HG02885 (cell line): Measurements from ENCODE around the gene DYSF.

ENCODE experiments used
- ATAC-seq: cut with Tn5 transposase; IDR thresholded peaks from one replicate; pipeline ENCODE4 v1.9.1; 2021; ENCODE audit warnings: mild to moderate bottlenecking; ENCODE audit not compliant: unreplicated experiment, poor library complexity

The DYSF gene

GRCh38 chr2:71665168-71666093 lies 212.1 kb downstream of the DYSF start:
- no peak for ATAC-seq

GRCh38 chr2:71666094-71666474 lies 212.7 kb downstream of the DYSF start:
- ATAC-seq: no peak

DNA sequence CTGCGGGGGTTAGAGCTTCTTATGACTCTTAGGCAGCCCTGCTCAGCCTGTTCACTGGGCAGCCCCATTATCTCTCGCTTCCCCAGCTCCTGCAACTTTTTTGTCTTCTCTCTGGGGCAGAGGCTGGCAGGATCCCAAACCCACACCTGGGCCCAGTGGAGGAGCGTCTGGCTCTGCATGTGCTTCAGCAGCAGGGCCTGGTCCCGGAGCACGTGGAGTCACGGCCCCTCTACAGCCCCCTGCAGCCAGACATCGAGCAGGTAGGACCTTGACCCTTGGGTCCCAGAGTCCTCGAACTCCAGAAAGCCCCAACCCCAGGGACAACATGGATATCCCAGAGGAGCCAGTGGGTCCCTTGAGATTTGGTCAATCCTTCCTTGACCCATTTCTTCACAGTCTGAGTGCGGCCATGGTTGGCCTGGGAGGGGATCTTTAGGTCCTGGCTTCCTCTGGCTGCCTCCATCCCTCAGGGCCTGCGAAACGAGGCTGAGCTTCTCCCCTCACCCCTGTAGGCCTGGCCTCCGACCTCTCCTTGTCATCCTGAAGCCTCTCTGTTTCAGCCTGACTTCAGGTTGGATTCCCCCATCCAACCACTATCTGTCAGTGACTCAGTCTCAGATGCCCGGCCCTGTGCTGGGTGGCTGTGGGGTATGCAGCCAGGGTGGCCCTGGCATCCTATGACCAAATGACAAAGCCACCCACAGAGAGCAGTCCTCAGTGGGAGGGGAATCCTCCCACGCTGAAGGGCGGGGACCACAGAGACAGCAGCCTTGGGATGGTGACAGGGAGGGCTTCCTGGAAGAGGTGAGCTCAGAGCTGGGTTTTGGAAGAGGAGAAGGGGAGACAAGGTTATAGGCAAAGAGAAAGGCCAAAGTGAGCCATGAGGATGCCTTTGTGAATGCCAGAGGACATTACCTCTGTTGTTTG lies 214.2 kb downstream of the DYSF start:
- no peak for ATAC-seq

- no peak for ATAC-seq
These were observed 215.1 kb downstream of the DYSF start for GRCh38 chr2:71668326-71669057.

DNA sequence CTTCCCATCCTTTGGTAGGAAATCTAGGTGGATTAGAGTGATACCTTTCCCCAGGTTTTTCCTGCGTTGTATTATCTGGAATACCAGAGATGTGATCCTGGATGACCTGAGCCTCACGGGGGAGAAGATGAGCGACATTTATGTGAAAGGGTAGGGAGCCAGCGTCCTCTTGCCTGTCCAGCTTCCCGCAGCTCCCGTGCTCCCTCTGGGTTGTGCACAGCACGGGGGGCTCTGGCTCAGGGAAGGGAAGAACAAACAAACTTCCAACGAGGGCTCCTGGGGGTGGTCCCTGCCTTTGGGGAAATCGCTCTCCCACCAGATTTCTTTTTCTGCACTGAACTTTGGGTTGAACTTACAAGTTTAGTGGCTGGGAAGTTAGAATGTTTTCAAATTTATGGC lies 215.7 kb downstream of the DYSF start:
- no peak for ATAC-seq

DNA sequence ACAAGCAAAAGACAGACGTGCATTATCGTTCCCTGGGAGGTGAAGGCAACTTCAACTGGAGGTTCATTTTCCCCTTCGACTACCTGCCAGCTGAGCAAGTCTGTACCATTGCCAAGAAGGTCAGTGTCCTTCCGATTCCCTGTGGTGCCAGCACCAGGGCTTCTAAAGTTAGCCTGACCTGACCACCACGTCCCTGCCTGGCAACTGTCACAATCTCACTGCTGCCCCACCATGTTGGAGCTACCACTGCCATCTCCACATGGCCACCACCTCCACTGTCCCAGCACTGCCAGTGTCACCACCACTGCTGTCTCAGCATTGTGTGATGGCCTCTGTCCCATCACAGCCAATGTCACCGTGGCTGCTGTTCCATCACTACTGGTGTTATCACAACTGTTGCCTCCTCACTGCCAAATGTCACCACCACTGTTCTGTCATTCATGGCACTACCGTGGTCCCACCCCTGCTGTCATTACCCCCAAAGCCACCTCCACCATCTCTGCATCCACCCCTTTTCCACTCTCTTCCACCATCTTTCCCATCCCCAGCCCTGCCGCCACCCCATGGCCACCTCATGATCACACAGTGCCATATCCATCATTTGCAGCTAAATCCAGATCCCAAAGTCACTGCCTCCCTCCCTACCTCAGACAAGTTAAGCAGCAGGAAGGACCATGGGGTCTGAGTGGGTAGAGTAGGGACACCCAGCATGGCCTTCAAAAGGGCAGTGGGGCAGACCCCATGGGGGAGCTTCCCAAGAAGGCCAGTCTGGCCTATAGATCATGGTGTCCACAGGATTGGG lies 216.5 kb downstream of the DYSF start:
- no peak for ATAC-seq

GRCh38 chr2:71670430-71670795 lies 217.1 kb downstream of the DYSF start:
- no peak for ATAC-seq

GRCh38 chr2:71671203-71671854 lies 218.0 kb downstream of the DYSF start:
- no peak for ATAC-seq

- no peak for ATAC-seq
These were observed 218.8 kb downstream of the DYSF start for GRCh38 chr2:71671895-71672825.

GRCh38 chr2:71672826-71673795 lies 219.8 kb downstream of the DYSF start:
- no peak for ATAC-seq

DNA sequence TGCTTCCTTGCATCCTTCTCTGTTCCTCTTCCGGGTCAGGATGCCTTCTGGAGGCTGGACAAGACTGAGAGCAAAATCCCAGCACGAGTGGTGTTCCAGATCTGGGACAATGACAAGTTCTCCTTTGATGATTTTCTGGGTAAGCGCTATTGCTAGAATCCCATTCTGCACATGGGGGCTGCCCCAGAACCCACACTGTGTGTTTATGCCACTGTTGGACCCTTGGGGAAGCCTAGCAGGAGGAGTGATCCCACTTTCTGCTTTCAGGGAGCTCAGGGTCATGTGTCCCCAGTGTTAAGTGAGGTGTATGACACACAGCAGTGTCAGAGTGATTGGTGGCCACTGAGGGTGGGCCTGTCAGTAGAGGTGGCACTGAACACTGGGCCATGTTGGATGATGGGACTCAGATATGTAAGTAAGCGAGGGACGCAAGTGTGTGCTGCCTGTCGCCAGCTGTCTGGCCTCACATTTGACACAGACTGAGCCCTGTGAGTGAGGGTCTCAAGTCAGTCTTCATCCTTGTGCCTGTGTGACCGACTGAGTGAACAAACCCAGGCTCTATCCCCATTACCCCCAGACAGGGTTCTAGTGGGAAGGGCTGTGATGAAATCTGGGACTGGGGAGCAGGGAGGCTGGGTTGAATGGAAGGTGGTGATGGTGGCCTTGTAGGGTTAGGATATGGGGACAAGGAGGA lies 220.9 kb downstream of the DYSF start:
- no peak for ATAC-seq

DNA sequence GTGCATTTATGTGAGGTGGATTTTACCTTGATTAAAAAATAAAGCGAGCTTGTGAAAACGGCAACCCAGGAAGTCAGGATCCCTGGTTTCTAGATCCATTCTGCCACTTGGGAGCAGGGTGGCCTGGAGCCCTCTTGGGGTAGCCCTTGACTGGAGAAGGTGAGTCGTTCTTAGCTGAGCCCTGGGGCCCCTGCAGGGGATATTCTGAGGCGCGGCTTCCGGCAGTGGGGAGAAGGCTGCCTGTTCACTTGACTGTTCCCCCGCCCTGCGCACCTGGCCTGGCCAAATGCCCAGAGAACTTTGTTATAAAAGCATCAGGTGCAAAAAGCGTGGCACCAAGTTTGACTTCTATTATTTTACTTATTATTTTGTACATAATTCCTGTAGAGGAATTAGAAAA lies 221.9 kb downstream of the DYSF start:
- no peak for ATAC-seq

DNA sequence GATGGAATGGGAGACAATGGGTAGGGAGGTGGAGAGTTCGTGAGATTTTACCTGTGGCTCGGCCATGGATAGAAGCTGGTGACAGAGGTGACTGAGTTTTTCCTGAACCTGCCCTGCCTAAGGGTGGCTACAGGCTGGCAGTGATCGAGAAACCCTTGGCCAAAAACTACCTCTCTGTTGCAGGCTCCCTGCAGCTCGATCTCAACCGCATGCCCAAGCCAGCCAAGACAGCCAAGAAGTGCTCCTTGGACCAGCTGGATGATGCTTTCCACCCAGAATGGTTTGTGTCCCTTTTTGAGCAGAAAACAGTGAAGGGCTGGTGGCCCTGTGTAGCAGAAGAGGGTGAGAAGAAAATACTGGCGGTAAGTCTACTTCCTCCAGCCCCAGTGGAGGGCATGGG lies 225.5 kb downstream of the DYSF start:
- ATAC-seq: no peak

DNA sequence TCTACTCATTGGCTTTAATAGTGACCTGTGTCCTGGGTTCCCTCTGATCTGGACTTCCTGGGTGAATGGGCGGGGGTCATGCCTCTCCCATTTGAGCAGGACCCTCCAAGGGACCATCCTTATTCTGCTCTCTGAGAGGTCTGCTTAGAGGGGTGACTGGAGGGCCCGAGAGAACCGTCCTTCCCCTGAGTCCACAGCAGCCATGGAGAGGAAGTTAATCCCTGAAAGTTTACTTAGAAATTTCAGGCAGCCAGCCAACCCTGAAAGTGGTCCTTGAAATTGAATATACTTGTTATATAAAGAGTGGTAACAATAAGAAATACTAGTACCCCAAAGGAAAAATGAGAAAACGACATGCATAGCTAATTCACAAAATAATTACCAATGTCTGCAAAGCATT lies 226.1 kb downstream of the DYSF start:
- no peak for ATAC-seq

DNA sequence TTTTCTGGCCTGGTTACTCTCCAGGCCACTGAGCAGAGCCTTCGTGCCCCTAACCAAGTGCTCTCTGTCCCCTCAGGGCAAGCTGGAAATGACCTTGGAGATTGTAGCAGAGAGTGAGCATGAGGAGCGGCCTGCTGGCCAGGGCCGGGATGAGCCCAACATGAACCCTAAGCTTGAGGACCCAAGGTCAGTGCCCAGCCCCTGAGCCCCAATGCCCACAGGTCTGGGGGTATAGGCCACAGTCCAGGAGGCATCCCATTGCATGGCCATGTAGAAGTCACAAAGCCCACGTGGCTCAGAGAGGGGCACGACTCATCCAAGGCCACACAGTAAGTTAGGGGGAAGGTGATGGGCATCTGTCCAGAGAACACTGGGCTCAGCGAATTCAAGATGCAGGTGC lies 227.6 kb downstream of the DYSF start:
- ATAC-seq: no peak

DNA sequence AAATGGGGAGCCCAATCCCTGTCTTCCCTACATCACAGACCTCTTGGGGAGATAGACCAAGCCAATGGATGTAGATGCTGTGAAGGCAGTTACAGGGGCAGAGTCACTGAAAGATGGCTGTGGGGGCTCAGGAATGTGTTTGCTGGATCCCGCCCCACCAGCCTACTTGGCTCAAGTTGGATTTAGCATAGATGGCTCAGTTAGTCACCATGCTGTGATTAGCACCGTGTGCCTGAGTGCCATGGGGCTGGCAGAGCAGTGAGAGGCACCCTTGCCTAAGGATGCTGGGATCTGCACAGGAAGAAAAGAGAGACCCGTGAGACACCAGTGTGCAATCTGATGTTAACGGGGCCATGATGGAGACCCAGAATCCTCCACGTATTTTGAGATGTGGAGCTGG lies 228.3 kb downstream of the DYSF start:
- no peak for ATAC-seq

- no peak for ATAC-seq
These were observed 229.0 kb downstream of the DYSF start for GRCh38 chr2:71682341-71682740.
